ENCODE results near the gene TRERF1. TPM values are rescaled to one million over a fixed set of nuclear protein-coding genes. Genes with fewer than 3 reads are reported as not detected.

TRERF1 gene
- total RNA-seq, 1 donor from 2014 or later: 3.7 TPM

- Histone ChIP-seq H3K36me3 (ENCODE audit: control insufficient read depth in 3 of 3, insufficient read depth in 3 of 3, low read length in 3 of 3) (no peaks in the 10 kb centered on the region), H3K4me3 (ENCODE audit: low read length in 3 of 3) (no peak overlapping the region), H3K4me1 (ENCODE audit: control insufficient read depth in 3 of 3, insufficient read depth in 3 of 3, low read length in 3 of 3) (peaks cover 0 to 2% (median 0%) of the 10 kb centered on the region in 3 donors), H3K9ac (ENCODE audit: low read depth in 1 of 3, low read length in 3 of 3) (no peak overlapping the region), H3K27ac (ENCODE audit: low read depth, low read length) (no peak overlapping the region), H3K27me3 (ENCODE audit: control insufficient read depth in 3 of 3, insufficient read depth in 3 of 3, low read length in 3 of 3) (no peaks in the 10 kb centered on the region), H3K9me3 (ENCODE audit: control insufficient read depth in 3 of 3, low read length in 3 of 3) (no peaks in the 10 kb centered on the region)
Observed at GRCh38 chr6:42374018-42374669, 77.6 kb downstream of the TRERF1 start.

DNA sequence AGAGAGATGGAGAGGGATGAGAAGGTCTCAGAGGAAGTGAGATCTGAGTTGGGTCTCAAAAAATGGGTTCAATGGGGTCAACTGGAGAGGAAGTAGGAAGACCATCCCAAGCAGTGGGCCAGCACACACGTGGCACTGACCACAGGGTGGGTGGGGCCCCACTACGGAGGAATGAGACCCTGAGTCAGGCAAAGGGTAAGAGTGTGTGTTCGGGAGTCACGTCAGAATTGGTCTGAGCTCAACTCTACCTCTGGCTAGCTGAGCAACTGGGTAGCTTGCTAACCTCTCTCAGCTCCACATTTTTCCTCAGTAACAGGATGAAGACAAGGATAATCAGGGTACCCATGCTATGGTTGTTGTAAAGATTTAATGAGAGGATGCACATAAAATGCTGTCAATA lies 79.0 kb downstream of the TRERF1 start:
- H3K9me3 ChIP-seq (ENCODE audit: control insufficient read depth in 3 of 3, low read length in 3 of 3): no peaks in the 10 kb centered on the region
- H3K36me3 ChIP-seq (ENCODE audit: control insufficient read depth in 3 of 3, insufficient read depth in 3 of 3, low read length in 3 of 3): no peaks in the 10 kb centered on the region
- H3K9ac ChIP-seq (ENCODE audit: low read depth in 1 of 3, low read length in 3 of 3): no peak overlapping the region
- H3K27ac ChIP-seq (ENCODE audit: low read depth, low read length): no peak overlapping the region
- no peaks in the 10 kb centered on the region for H3K27me3 ChIP-seq (ENCODE audit: control insufficient read depth in 3 of 3, insufficient read depth in 3 of 3, low read length in 3 of 3)
- H3K4me1 ChIP-seq (ENCODE audit: control insufficient read depth in 3 of 3, insufficient read depth in 3 of 3, low read length in 3 of 3): peaks cover 0 to 2% (median 0%) of the 10 kb centered on the region in 3 donors
- H3K4me3 ChIP-seq (ENCODE audit: low read length in 3 of 3): no peak overlapping the region

DNA sequence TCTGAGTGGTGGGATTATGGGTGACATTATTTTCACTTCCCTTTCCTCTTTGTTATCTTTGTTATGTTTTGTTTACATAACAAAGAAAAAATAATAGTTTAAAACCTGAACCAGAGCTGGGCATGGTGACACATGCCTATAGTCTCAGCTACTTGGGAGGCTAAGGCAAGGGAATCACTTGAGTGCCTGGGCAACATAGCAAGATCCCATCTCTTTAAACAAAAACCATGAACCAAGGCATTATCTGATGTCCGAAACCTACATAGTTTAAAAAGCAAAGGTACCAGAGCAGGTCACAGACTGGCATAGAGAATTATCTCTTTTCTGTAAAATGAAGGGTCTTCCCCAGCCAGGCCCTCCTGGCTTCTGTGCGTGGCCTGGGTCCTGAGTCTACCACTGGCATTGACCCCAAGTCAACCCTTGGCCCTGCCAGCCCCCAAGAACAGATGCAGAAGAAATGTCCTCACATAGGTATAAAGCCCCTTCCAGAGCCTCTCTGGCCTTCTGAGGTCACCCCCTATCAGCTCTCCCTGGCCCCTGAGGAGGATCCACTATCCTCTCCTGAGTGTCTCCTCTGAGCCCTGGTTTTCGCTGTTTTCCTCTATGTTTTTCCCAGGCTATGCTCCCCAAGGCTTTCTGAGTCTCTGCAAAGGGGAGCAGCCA lies 81.3 kb downstream of the TRERF1 start:
- no peak overlapping the region for H3K9ac ChIP-seq (ENCODE audit: low read depth in 1 of 3, low read length in 3 of 3)
- no peak overlapping the region for H3K4me3 ChIP-seq (ENCODE audit: low read length in 3 of 3)
- no peaks in the 10 kb centered on the region for H3K9me3 ChIP-seq (ENCODE audit: control insufficient read depth in 3 of 3, low read length in 3 of 3)
- no peaks in the 10 kb centered on the region for H3K36me3 ChIP-seq (ENCODE audit: control insufficient read depth in 3 of 3, insufficient read depth in 3 of 3, low read length in 3 of 3)
- no peaks in the 10 kb centered on the region for H3K27me3 ChIP-seq (ENCODE audit: control insufficient read depth in 3 of 3, insufficient read depth in 3 of 3, low read length in 3 of 3)
- no peak overlapping the region for H3K27ac ChIP-seq (ENCODE audit: low read depth, low read length)
- peaks cover 0 to 4% (median 3%) of the 10 kb centered on the region in 3 donors for H3K4me1 ChIP-seq (ENCODE audit: control insufficient read depth in 3 of 3, insufficient read depth in 3 of 3, low read length in 3 of 3)

- H3K27me3 ChIP-seq (ENCODE audit: control insufficient read depth in 3 of 3, insufficient read depth in 3 of 3, low read length in 3 of 3): no peaks in the 10 kb centered on the region
- no peak overlapping the region for H3K9ac ChIP-seq (ENCODE audit: low read depth in 1 of 3, low read length in 3 of 3)
- no peaks in the 10 kb centered on the region for H3K36me3 ChIP-seq (ENCODE audit: control insufficient read depth in 3 of 3, insufficient read depth in 3 of 3, low read length in 3 of 3)
- H3K9me3 ChIP-seq (ENCODE audit: control insufficient read depth in 3 of 3, low read length in 3 of 3): no peaks in the 10 kb centered on the region
- H3K27ac ChIP-seq (ENCODE audit: low read depth, low read length): no peak overlapping the region
- no peak overlapping the region for H3K4me3 ChIP-seq (ENCODE audit: low read length in 3 of 3)
- peaks cover 0 to 4% (median 3%) of the 10 kb centered on the region in 3 donors for H3K4me1 ChIP-seq (ENCODE audit: control insufficient read depth in 3 of 3, insufficient read depth in 3 of 3, low read length in 3 of 3)
Observed at GRCh38 chr6:42369568-42369967, 82.2 kb downstream of the TRERF1 start.

DNA sequence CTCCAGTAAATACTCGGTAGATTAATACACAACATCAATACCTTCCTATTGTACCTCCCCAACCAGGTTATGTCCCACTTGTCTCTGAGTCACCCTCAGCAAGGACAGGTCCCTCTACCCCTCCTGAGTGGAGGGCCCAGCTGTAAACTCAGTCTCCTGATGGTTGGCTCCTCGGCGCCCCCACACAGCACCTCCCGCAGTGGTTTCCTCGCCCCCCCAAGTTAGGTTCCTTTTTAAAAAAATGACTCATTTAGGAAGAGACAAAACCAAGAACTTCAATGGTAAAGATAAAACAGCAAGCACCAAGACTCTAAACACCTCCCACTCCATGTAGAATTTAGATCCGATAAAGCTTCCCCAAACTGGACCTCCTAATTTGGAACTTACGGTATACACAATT lies 83.5 kb downstream of the TRERF1 start:
- H3K9ac ChIP-seq (ENCODE audit: low read depth in 1 of 3, low read length in 3 of 3): no peak overlapping the region
- no peaks in the 10 kb centered on the region for H3K27me3 ChIP-seq (ENCODE audit: control insufficient read depth in 3 of 3, insufficient read depth in 3 of 3, low read length in 3 of 3)
- H3K36me3 ChIP-seq (ENCODE audit: control insufficient read depth in 3 of 3, insufficient read depth in 3 of 3, low read length in 3 of 3): no peaks in the 10 kb centered on the region
- no peak overlapping the region for H3K4me3 ChIP-seq (ENCODE audit: low read length in 3 of 3)
- H3K4me1 ChIP-seq (ENCODE audit: control insufficient read depth in 3 of 3, insufficient read depth in 3 of 3, low read length in 3 of 3): peaks cover 0 to 4% (median 3%) of the 10 kb centered on the region in 3 donors
- no peaks in the 10 kb centered on the region for H3K9me3 ChIP-seq (ENCODE audit: control insufficient read depth in 3 of 3, low read length in 3 of 3)
- no peak overlapping the region for H3K27ac ChIP-seq (ENCODE audit: low read depth, low read length)

- Histone ChIP-seq H3K9me3 (ENCODE audit: control insufficient read depth in 3 of 3, low read length in 3 of 3) (no peaks in the 10 kb centered on the region), H3K4me1 (ENCODE audit: control insufficient read depth in 3 of 3, insufficient read depth in 3 of 3, low read length in 3 of 3) (peaks cover 0 to 3% (median 3%) of the 10 kb centered on the region in 3 donors), H3K36me3 (ENCODE audit: control insufficient read depth in 3 of 3, insufficient read depth in 3 of 3, low read length in 3 of 3) (no peaks in the 10 kb centered on the region), H3K9ac (ENCODE audit: low read depth in 1 of 3, low read length in 3 of 3) (no peak overlapping the region), H3K27ac (ENCODE audit: low read depth, low read length) (no peak overlapping the region), H3K27me3 (ENCODE audit: control insufficient read depth in 3 of 3, insufficient read depth in 3 of 3, low read length in 3 of 3) (no peaks in the 10 kb centered on the region), H3K4me3 (ENCODE audit: low read length in 3 of 3) (no peak overlapping the region)
Observed at GRCh38 chr6:42367353-42368011, 84.2 kb downstream of the TRERF1 start.

DNA sequence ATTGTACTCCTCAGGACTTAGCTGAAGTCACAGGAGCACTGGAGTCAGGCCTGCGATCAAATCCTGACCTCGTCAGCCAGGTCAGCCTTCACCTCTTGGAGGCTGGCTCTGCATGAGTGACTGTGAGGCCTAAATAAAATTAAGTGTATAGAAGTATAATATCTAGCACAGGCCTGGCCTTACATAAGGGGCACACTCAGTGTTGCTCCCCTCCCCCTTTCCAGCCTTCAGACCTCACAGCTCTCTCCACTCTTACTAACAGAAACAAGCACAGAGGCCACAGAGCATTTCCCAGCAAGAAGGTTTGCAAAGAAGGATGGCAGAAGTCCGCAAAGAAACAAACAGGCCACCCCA lies 84.8 kb downstream of the TRERF1 start:
- Histone ChIP-seq H3K4me1 (ENCODE audit: control insufficient read depth in 3 of 3, insufficient read depth in 3 of 3, low read length in 3 of 3) (peaks cover 0 to 3% (median 2%) of the 10 kb centered on the region in 3 donors), H3K9ac (ENCODE audit: low read depth in 1 of 3, low read length in 3 of 3) (no peak overlapping the region), H3K27me3 (ENCODE audit: control insufficient read depth in 3 of 3, insufficient read depth in 3 of 3, low read length in 3 of 3) (no peaks in the 10 kb centered on the region), H3K27ac (ENCODE audit: low read depth, low read length) (no peak overlapping the region), H3K4me3 (ENCODE audit: low read length in 3 of 3) (no peak overlapping the region), H3K9me3 (ENCODE audit: control insufficient read depth in 3 of 3, low read length in 3 of 3) (no peaks in the 10 kb centered on the region), H3K36me3 (ENCODE audit: control insufficient read depth in 3 of 3, insufficient read depth in 3 of 3, low read length in 3 of 3) (no peaks in the 10 kb centered on the region)

- H3K9me3 ChIP-seq (ENCODE audit: control insufficient read depth in 3 of 3, low read length in 3 of 3): no peaks in the 10 kb centered on the region
- no peak overlapping the region for H3K4me3 ChIP-seq (ENCODE audit: low read length in 3 of 3)
- H3K36me3 ChIP-seq (ENCODE audit: control insufficient read depth in 3 of 3, insufficient read depth in 3 of 3, low read length in 3 of 3): no peaks in the 10 kb centered on the region
- H3K9ac ChIP-seq (ENCODE audit: low read depth in 1 of 3, low read length in 3 of 3): no peak overlapping the region
- no peak overlapping the region for H3K27ac ChIP-seq (ENCODE audit: low read depth, low read length)
- H3K4me1 ChIP-seq (ENCODE audit: control insufficient read depth in 3 of 3, insufficient read depth in 3 of 3, low read length in 3 of 3): peaks cover 0 to 3% (median 2%) of the 10 kb centered on the region in 3 donors
- no peaks in the 10 kb centered on the region for H3K27me3 ChIP-seq (ENCODE audit: control insufficient read depth in 3 of 3, insufficient read depth in 3 of 3, low read length in 3 of 3)
Observed at GRCh38 chr6:42366011-42366705, 85.6 kb downstream of the TRERF1 start.

- Histone ChIP-seq H3K4me1 (ENCODE audit: control insufficient read depth in 3 of 3, insufficient read depth in 3 of 3, low read length in 3 of 3) (peaks cover 0 to 3% (median 2%) of the 10 kb centered on the region in 3 donors), H3K4me3 (ENCODE audit: low read length in 3 of 3) (no peak overlapping the region), H3K27ac (ENCODE audit: low read depth, low read length) (no peak overlapping the region), H3K36me3 (ENCODE audit: control insufficient read depth in 3 of 3, insufficient read depth in 3 of 3, low read length in 3 of 3) (no peaks in the 10 kb centered on the region), H3K9me3 (ENCODE audit: control insufficient read depth in 3 of 3, low read length in 3 of 3) (no peaks in the 10 kb centered on the region), H3K9ac (ENCODE audit: low read depth in 1 of 3, low read length in 3 of 3) (no peak overlapping the region), H3K27me3 (ENCODE audit: control insufficient read depth in 3 of 3, insufficient read depth in 3 of 3, low read length in 3 of 3) (no peaks in the 10 kb centered on the region)
Observed at GRCh38 chr6:42365021-42365420, 86.7 kb downstream of the TRERF1 start.

All from skeletal muscle tissue (tissue), 4 donors.